ENCODE data around the gene SETBP1.

SETBP1 gene

GRCh38 chr18:44904768-44905167 is 224.1 kb downstream of the SETBP1 start:
- DNase-seq (ENCODE audit: low read depth): no peak

- DNase-seq (ENCODE audit: low read depth): peak; percentile 1
Measured at GRCh38 chr18:44909191-44909719, 228.6 kb downstream of the SETBP1 start.

- no peak for DNase-seq (ENCODE audit: low read depth)
Measured at GRCh38 chr18:44911260-44911659, 230.6 kb downstream of the SETBP1 start.

- no peak for DNase-seq (ENCODE audit: low read depth)
Measured at GRCh38 chr18:44911773-44912172, 231.1 kb downstream of the SETBP1 start.

- DNase-seq (ENCODE audit: low read depth): no peak
Measured at GRCh38 chr18:44912740-44913478, 232.2 kb downstream of the SETBP1 start.

- DNase-seq (ENCODE audit: low read depth): no peak
Measured at GRCh38 chr18:44914028-44914427, 233.3 kb downstream of the SETBP1 start.

- no peak for DNase-seq (ENCODE audit: low read depth)
Measured at GRCh38 chr18:44915213-44915612, 234.5 kb downstream of the SETBP1 start.

GRCh38 chr18:44915661-44916060 is 235.0 kb downstream of the SETBP1 start:
- DNase-seq (ENCODE audit: low read depth): no peak

- no peak for DNase-seq (ENCODE audit: low read depth)
Measured at GRCh38 chr18:44916429-44917207, 235.9 kb downstream of the SETBP1 start.

- no peak for DNase-seq (ENCODE audit: low read depth)
Measured at GRCh38 chr18:44917216-44918141, 236.8 kb downstream of the SETBP1 start.

GRCh38 chr18:44918142-44918476 is 237.4 kb downstream of the SETBP1 start:
- no peak for DNase-seq (ENCODE audit: low read depth)

GRCh38 chr18:44920441-44920840 is 239.8 kb downstream of the SETBP1 start:
- DNase-seq (ENCODE audit: low read depth): no peak

GRCh38 chr18:44921974-44922373 is 241.3 kb downstream of the SETBP1 start:
- no peak for DNase-seq (ENCODE audit: low read depth)

- DNase-seq (ENCODE audit: low read depth): no peak
Measured at GRCh38 chr18:44922968-44923367, 242.3 kb downstream of the SETBP1 start.

- DNase-seq (ENCODE audit: low read depth): no peak
Measured at GRCh38 chr18:44924785-44925499, 244.3 kb downstream of the SETBP1 start.

- no peak for DNase-seq (ENCODE audit: low read depth)
Measured at GRCh38 chr18:44927127-44927849, 246.6 kb downstream of the SETBP1 start.

GRCh38 chr18:44934901-44935300 is 254.2 kb downstream of the SETBP1 start:
- DNase-seq (ENCODE audit: low read depth): no peak

- no peak for DNase-seq (ENCODE audit: low read depth)
Measured at GRCh38 chr18:44935455-44935854, 254.8 kb downstream of the SETBP1 start.

- no peak for DNase-seq (ENCODE audit: low read depth)
Measured at GRCh38 chr18:44936485-44936884, 255.8 kb downstream of the SETBP1 start.

- no peak for DNase-seq (ENCODE audit: low read depth)
Measured at GRCh38 chr18:44937960-44938719, 257.5 kb downstream of the SETBP1 start.
